Neural progenitor cell (in vitro differentiated cells): ENCODE measurements around the gene CENPX. TPM values are rescaled to one million over a fixed set of nuclear protein-coding genes. Genes with fewer than 3 reads are reported as not detected.

Source experiments
- DNase-seq: peaks from one replicate; pipeline ENCODE4 v3.0.0-alpha.2; 2016; ENCODE audit warnings: low spot score
- H2AFZ ChIP-seq: fragments of 200-600 bp; sonication (generic); replicated peaks from 2 replicates; pipeline ENCODE4 v1.6.1; 2016; ENCODE audit warnings: antibody characterized with exemption
- H3F3A ChIP-seq: fragments of 200-600 bp; sonication (generic); 2 replicates; pipeline ENCODE4 v1.6.1; 2016; ENCODE audit warnings: antibody characterized with exemption, low read depth
- H3K27ac ChIP-seq: fragments of 200-600 bp; sonication (generic); 2 replicates; pipeline ENCODE4 v1.5.1; 2016; ENCODE audit warnings: mild to moderate bottlenecking
- H3K27me3 ChIP-seq: fragments of 200-600 bp; sonication (generic); 2 replicates; pipeline ENCODE4 v1.6.1; 2016; ENCODE audit warnings: mild to moderate bottlenecking, moderate library complexity
- H3K36me3 ChIP-seq: fragments of 200-600 bp; sonication (generic); 2 replicates; pipeline ENCODE4 v1.5.1; 2016
- H3K4me1 ChIP-seq: fragments of 200-600 bp; sonication (generic); 2 replicates; pipeline ENCODE4 v1.6.1; 2016; ENCODE audit warnings: mixed run types
- H3K4me2 ChIP-seq: fragments of 200-600 bp; sonication (generic); 2 replicates; pipeline ENCODE4 v1.6.1; 2016
- H3K4me3 ChIP-seq: fragments of 200-600 bp; sonication (generic); 2 replicates; pipeline ENCODE4 v1.5.1; 2016
- H3K79me2 ChIP-seq: fragments of 200-600 bp; sonication (generic); 2 replicates; pipeline ENCODE4 v1.6.1; 2016; ENCODE audit warnings: low read depth
- H3K9ac ChIP-seq: fragments of 200-600 bp; sonication (generic); 2 replicates; pipeline ENCODE4 v1.6.1; 2016
- H3K9me3 ChIP-seq: fragments of 200-600 bp; sonication (generic); 2 replicates; pipeline ENCODE4 v1.5.1; 2016; ENCODE audit warnings: low read depth
- H4K20me1 ChIP-seq: fragments of 200-600 bp; sonication (generic); 2 replicates; pipeline ENCODE4 v1.6.1; 2016; ENCODE audit warnings: low read depth
- H3K27ac Mint-ChIP-seq: 3 replicates; pipeline ENCODE4 v1.8.0; 2021; ENCODE audit warnings: mixed read lengths
- H3K27me3 Mint-ChIP-seq: 2 replicates; pipeline ENCODE4 v1.8.0; 2022; ENCODE audit warnings: low read depth, mild to moderate bottlenecking, inconsistent platforms, moderate library complexity, mixed read lengths; ENCODE audit not compliant: insufficient read depth
- H3K36me3 Mint-ChIP-seq: 3 replicates; pipeline ENCODE4 v1.8.0; 2021; ENCODE audit warnings: mixed read lengths
- H3K4me1 Mint-ChIP-seq: 3 replicates; pipeline ENCODE4 v1.8.0; 2021; ENCODE audit warnings: mixed read lengths
- H3K4me3 Mint-ChIP-seq: 3 replicates; pipeline ENCODE4 v1.8.0; 2021; ENCODE audit warnings: mild to moderate bottlenecking, moderate library complexity, mixed read lengths
- H3K9me3 Mint-ChIP-seq: 3 replicates; pipeline ENCODE4 v1.8.0; 2020; ENCODE audit warnings: mixed read lengths
- EZH2 ChIP-seq: fragments of 200-600 bp; sonication (generic); IDR thresholded peaks from 2 replicates; pipeline ENCODE4 v1.6.1; 2017; ENCODE audit warnings: antibody characterized with exemption, mild to moderate bottlenecking, moderate library complexity
- EZH2phosphoT487 ChIP-seq: fragments of 200-600 bp; sonication (generic); IDR thresholded peaks from 2 replicates; pipeline ENCODE4 v1.6.1; 2017; ENCODE audit warnings: antibody characterized with exemption
- total RNA-seq: library from RNA; depleted of rRNA; stranded (reverse); fragments of >200 nt; gene quantifications from 2 replicates; pipeline ENCODE4 v1.2.3, GENCODE V29; 2015; ENCODE audit warnings: low replicate concordance
- TF ChIP-seq, protein P1 (sequence below): fragments of 200-600 bp; sonication (generic); IDR thresholded peaks from 2 replicates; pipeline ENCODE4 v1.5.1; 2017; ENCODE audit warnings: antibody characterized with exemption, mild to moderate bottlenecking

CENPX gene
- total RNA-seq, 1 donor from 2014 or later: 53.0 TPM

DNA sequence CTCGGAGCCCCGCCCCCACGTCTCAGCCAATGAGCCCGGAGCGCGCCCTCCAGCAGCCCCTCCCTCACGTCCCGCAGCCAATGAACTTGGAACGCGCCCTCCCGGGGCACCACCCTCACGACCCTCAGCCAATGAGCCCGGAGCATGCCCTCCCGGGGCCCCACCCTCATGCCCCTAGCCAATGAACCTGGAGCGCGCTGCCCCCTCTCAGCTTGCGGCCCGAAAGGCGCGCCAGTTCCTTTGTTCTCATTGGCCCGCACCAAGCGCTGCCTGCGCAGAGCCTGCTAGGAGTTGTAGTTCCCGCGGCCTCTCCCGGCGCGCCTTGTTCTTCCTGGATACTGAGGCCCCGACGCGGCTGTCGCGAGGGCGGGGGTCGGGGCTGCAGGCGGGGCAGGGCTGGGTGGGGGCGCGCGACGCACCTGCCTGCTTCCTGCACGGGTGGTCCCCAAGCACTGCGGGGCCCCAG, 336 bp upstream of the CENPX start, which contains the start of gene LRRC45:
TSS of gene LRRC45 (plus strand) at position 325 of the 466 bp plus-strand sequence. CDS start 339 bp downstream, outside the sequence.
- H4K20me1 ChIP-seq: peaks cover 29% of the 10 kb centered on the region
- peaks cover 18% of the 10 kb centered on the region for H3K4me1 Mint-ChIP-seq
- peak within 1 kb of the TSS; percentile 91 for H3K4me2 ChIP-seq
- no peaks in the 10 kb centered on the region for H3K36me3 Mint-ChIP-seq
- H3K27me3 Mint-ChIP-seq: peaks cover 4% of the 10 kb centered on the region
- H3K36me3 ChIP-seq: no peaks in the 10 kb centered on the region
- no peak within 1 kb of the TSS for H3K27ac ChIP-seq
- H3K27ac Mint-ChIP-seq: no peak within 1 kb of the TSS
- H3K27me3 ChIP-seq: no peaks in the 10 kb centered on the region
- DNase-seq: peak; percentile 100
- peaks cover 23% of the 10 kb centered on the region for H3K79me2 ChIP-seq
- peaks cover 15% of the 10 kb centered on the region for H3F3A ChIP-seq
- TF ChIP-seq EZH2 (no peak), EZH2phosphoT487 (no peak)
- TF ChIP-seq, protein P1, sequence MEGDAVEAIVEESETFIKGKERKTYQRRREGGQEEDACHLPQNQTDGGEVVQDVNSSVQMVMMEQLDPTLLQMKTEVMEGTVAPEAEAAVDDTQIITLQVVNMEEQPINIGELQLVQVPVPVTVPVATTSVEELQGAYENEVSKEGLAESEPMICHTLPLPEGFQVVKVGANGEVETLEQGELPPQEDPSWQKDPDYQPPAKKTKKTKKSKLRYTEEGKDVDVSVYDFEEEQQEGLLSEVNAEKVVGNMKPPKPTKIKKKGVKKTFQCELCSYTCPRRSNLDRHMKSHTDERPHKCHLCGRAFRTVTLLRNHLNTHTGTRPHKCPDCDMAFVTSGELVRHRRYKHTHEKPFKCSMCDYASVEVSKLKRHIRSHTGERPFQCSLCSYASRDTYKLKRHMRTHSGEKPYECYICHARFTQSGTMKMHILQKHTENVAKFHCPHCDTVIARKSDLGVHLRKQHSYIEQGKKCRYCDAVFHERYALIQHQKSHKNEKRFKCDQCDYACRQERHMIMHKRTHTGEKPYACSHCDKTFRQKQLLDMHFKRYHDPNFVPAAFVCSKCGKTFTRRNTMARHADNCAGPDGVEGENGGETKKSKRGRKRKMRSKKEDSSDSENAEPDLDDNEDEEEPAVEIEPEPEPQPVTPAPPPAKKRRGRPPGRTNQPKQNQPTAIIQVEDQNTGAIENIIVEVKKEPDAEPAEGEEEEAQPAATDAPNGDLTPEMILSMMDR: no peak
- no peaks in the 10 kb centered on the region for H3K9me3 ChIP-seq
- H3K9me3 Mint-ChIP-seq: no peaks in the 10 kb centered on the region
- peak within 1 kb of the TSS; percentile 95 for H3K4me3 ChIP-seq
- peak within 1 kb of the TSS; percentile 80 for H2AFZ ChIP-seq
- H3K4me3 Mint-ChIP-seq: peak within 1 kb of the TSS; percentile 89
- H3K9ac ChIP-seq: peak within 1 kb of the TSS; percentile 76
- H3K4me1 ChIP-seq: peaks cover 11% of the 10 kb centered on the region

DNA sequence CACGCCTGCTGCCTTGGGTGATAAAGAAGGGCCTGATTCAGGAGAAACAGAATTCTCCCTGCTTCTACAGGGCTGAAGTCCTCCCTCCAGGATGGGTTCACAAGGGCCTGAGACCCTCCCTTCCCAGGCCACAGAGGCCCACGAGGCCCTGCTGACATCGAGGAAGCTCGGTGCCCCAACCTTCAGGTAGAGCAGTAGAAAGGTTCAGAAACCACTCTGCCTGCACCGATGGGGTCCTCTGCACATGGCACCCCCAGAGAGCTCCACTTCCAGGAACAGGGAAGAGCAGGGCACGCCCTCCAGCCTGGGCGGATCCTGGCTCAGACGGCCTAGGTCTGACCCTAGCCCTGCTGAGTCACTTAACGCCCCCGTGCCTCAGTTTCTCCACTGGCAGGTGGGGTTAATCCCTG, 773 bp downstream of the CENPX start:
- Mint-ChIP-seq H3K27ac (peak overlapping the region; percentile 72), H3K4me3 (peak overlapping the region; percentile 89), H3K36me3 (no peaks in the 10 kb centered on the region), H3K9me3 (no peaks in the 10 kb centered on the region), H3K4me1 (peaks cover 18% of the 10 kb centered on the region), H3K27me3 (no peaks in the 10 kb centered on the region)
- H3K9ac ChIP-seq: peak overlapping the region; percentile 76
- peak overlapping the region; percentile 95 for H3K4me3 ChIP-seq
- H3K27me3 ChIP-seq: no peaks in the 10 kb centered on the region
- H3K4me2 ChIP-seq: peak overlapping the region; percentile 91
- no peak overlapping the region for H3K27ac ChIP-seq
- TF ChIP-seq EZH2 (no peak), EZH2phosphoT487 (no peak)
- TF ChIP-seq, protein P1: no peak
- H3K4me1 ChIP-seq: peaks cover 11% of the 10 kb centered on the region
- H3K36me3 ChIP-seq: no peaks in the 10 kb centered on the region
- H2AFZ ChIP-seq: no peak overlapping the region
- H3F3A ChIP-seq: peaks cover 15% of the 10 kb centered on the region
- H3K79me2 ChIP-seq: peaks cover 23% of the 10 kb centered on the region
- peaks cover 29% of the 10 kb centered on the region for H4K20me1 ChIP-seq
- no peak for DNase-seq
- H3K9me3 ChIP-seq: no peaks in the 10 kb centered on the region

DNA sequence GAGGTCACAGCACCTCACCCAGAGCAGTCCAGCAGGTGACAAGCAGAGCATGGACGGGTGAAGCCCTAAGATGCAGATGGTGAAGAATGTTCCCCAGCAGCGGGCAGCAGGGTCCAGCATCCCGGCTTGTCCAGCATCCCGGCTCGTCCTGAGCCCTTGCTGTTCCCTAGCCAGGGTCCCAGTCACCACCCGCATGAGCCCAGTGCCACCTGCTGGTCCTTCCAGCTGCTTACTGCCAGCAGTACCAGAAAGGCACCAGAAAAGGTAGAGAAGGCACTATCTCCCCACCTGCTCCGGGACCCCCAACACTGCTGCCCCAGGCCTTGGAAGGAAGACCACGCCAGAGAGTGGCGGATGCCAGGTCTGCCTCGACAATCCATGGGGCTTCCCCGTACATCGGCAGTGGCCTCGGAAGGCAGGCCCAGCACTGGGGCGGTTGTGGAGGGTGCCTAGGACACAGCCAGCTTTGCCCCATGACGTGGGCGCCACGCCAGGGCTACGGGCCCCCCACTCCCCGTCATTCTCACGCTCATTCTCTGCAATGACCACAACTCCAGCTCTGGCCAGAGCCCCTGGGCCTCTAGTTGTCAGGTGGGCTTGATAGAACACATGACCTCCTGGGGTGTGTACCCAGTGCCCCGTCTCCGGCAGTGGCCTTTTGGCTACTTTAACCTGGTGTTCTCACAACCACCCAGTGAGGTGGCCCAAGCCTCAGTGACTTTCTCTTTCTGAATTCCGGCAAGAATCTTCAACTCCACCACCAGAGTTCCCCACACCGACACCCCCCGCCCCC, 1.4 kb downstream of the CENPX start:
- Histone ChIP-seq H3F3A (peaks cover 15% of the 10 kb centered on the region), H3K4me3 (peak overlapping the region; percentile 95), H3K27me3 (no peaks in the 10 kb centered on the region), H3K4me2 (peak overlapping the region; percentile 91), H3K9ac (no peak overlapping the region), H3K27ac (no peak overlapping the region), H3K79me2 (peaks cover 23% of the 10 kb centered on the region), H3K36me3 (no peaks in the 10 kb centered on the region), H2AFZ (no peak overlapping the region), H3K9me3 (no peaks in the 10 kb centered on the region), H4K20me1 (peaks cover 29% of the 10 kb centered on the region), H3K4me1 (peaks cover 11% of the 10 kb centered on the region)
- peak; percentile 78 for DNase-seq
- no peak for TF ChIP-seq EZH2
- TF ChIP-seq, protein P1: peak; percentile 56
- Mint-ChIP-seq H3K36me3 (no peaks in the 10 kb centered on the region), H3K4me3 (peak overlapping the region; percentile 89), H3K9me3 (no peaks in the 10 kb centered on the region), H3K27ac (peak overlapping the region; percentile 72), H3K4me1 (peaks cover 18% of the 10 kb centered on the region), H3K27me3 (no peaks in the 10 kb centered on the region)
